HCT116 (cell line): ENCODE measurements around the gene PKN2.

Experiments
- CTCF ChIP-seq, 3 experiments: fragments of 200-600 bp in 1 of 3; sonication (generic) in 1 of 3; IDR thresholded peaks in 2 of 3; conservative IDR thresholded peaks in 1 of 3; 2 replicates each; pipeline ENCODE4 v1.5.1; 2012 to 2017; ENCODE audit warnings: low read depth in 2 of 3, low read length in 2 of 3, antibody characterized with exemption in 1 of 3, borderline replicate concordance in 1 of 3, control low read depth in 1 of 3, mild to moderate bottlenecking in 1 of 3, mixed read lengths in 1 of 3, mixed run types in 1 of 3, moderate library complexity in 1 of 3; ENCODE audit not compliant: insufficient read depth in 1 of 3
- POLR2A ChIP-seq: IDR thresholded peaks from 2 replicates; pipeline ENCODE4 v1.7.0; 2011; ENCODE audit warnings: borderline replicate concordance; ENCODE audit not compliant: insufficient read depth, insufficient read length; ENCODE audit errors: extremely low read depth
- SIN3A ChIP-seq: IDR thresholded peaks from 2 replicates; pipeline ENCODE4 v1.6.1; 2012; ENCODE audit warnings: low read depth
- ZNF274 ChIP-seq: fragments of 200-500 bp; sonication (Bioruptor generic); IDR thresholded peaks from 2 replicates; pipeline ENCODE4 v1.6.1; 2014; ENCODE audit warnings: mild to moderate bottlenecking, low read depth, low read length, inconsistent platforms

GRCh38 chr1:88803444-88803843 lies 119.4 kb downstream of the PKN2 start:
- no peak for TF ChIP-seq SIN3A
- no peak for TF ChIP-seq CTCF (IDR thresholded peaks at IDR 0.05 in 2 of 3, conservative IDR thresholded peaks at IDR 0.05 in 1 of 3; ENCODE audit: borderline replicate concordance in 1 of 3, insufficient read depth in 1 of 3, low read depth in 2 of 3, low read length in 2 of 3)
- no peak for TF ChIP-seq ZNF274
- TF ChIP-seq POLR2A, result no peak
